CD4-positive, alpha-beta T cell treated with Interleukin-2 at 100 ng/mL for 4 hours (primary cell): ENCODE measurements around the gene ARHGAP23.
A peak's percentile ranks its signal among the peaks of the same experiment; 100 is the strongest.

Experiments
- DNase-seq: peaks from one replicate; pipeline ENCODE4 v3.0.0-alpha.2; 2020; ENCODE audit warnings: low spot score

Gene ARHGAP23, protein sequence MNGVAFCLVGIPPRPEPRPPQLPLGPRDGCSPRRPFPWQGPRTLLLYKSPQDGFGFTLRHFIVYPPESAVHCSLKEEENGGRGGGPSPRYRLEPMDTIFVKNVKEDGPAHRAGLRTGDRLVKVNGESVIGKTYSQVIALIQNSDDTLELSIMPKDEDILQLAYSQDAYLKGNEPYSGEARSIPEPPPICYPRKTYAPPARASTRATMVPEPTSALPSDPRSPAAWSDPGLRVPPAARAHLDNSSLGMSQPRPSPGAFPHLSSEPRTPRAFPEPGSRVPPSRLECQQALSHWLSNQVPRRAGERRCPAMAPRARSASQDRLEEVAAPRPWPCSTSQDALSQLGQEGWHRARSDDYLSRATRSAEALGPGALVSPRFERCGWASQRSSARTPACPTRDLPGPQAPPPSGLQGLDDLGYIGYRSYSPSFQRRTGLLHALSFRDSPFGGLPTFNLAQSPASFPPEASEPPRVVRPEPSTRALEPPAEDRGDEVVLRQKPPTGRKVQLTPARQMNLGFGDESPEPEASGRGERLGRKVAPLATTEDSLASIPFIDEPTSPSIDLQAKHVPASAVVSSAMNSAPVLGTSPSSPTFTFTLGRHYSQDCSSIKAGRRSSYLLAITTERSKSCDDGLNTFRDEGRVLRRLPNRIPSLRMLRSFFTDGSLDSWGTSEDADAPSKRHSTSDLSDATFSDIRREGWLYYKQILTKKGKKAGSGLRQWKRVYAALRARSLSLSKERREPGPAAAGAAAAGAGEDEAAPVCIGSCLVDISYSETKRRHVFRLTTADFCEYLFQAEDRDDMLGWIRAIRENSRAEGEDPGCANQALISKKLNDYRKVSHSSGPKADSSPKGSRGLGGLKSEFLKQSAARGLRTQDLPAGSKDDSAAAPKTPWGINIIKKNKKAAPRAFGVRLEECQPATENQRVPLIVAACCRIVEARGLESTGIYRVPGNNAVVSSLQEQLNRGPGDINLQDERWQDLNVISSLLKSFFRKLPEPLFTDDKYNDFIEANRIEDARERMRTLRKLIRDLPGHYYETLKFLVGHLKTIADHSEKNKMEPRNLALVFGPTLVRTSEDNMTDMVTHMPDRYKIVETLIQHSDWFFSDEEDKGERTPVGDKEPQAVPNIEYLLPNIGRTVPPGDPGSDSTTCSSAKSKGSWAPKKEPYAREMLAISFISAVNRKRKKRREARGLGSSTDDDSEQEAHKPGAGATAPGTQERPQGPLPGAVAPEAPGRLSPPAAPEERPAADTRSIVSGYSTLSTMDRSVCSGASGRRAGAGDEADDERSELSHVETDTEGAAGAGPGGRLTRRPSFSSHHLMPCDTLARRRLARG (N-terminal part only)

DNA sequence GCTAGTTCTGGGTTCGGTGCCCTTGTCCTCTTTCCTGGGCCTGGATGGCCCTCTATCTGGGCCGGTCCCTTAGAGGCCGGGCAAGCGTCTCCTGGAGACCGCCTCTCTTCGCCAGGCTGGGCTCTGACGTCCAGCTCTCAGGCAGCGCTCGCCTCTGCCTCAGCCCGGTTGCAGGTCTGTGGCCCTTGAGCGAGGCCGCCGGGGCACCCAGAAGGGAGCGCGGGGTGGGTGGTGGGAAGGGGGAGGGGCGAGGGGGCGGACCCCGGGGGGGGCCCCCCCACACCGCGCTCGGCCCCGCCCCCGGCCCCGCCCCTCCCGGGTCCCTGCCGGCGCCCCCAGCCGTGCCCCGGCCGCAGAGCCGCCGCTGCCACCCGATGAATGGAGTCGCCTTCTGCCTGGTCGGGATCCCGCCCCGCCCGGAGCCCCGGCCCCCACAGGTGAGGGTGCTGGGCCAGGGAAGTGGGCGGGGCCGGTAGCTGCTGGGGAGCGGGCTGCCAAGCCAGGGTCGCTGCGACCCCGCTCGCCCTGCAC lies at the start of gene ARHGAP23:
Gene ARHGAP23 (plus strand): TSS at position 353 of the 531 bp plus-strand sequence. CDS start 22 bp downstream, at position 375.
- peak; percentile 14 for DNase-seq

DNA sequence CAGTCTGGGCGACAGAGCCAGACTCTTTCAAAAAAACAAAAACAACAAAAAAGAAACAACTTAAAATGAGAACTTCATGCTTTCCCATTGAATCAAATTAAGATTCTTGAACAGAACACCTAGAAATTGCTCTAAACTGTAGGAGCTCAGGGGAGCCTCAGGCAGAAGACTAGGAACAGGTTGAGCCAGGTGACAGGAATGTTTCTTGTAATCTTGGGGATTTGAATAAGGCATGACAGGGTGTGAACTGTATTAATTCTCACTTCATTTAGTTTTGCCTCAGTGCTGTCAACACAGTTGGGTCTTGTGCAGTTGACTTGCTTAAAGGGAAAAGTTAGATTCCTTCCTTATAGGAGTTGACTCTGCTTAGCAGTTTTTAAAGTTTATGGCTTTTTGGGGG lies 48.8 kb upstream of the ARHGAP23 start:
- no peak for DNase-seq

- DNase-seq, result no peak
These were observed 33.2 kb upstream of the ARHGAP23 start for GRCh38 chr17:38395090-38395489.

GRCh38 chr17:38397227-38397626 lies 31.0 kb upstream of the ARHGAP23 start:
- DNase-seq, result no peak

GRCh38 chr17:38400286-38400685 lies 28.0 kb upstream of the ARHGAP23 start:
- DNase-seq, result no peak

DNA sequence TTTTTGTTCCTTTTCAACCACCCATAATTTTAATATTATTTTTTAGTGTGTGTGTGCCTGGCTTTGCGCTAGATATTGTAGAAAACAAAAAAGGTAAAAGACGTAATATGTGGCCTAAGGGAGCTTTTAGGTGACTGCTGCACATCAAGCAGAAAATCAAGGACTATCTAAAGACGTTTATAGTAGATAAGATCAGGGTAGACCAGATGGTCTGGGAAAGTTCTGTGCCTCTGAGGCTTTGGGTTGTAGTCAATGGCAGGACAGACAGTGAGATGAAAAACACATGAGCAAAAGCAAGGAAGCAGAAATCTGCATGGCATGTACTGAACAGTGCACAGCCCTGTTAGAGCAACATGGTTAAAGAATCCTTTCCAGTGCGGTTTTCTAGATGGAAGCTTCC lies 26.8 kb upstream of the ARHGAP23 start:
- DNase-seq, result no peak

DNA sequence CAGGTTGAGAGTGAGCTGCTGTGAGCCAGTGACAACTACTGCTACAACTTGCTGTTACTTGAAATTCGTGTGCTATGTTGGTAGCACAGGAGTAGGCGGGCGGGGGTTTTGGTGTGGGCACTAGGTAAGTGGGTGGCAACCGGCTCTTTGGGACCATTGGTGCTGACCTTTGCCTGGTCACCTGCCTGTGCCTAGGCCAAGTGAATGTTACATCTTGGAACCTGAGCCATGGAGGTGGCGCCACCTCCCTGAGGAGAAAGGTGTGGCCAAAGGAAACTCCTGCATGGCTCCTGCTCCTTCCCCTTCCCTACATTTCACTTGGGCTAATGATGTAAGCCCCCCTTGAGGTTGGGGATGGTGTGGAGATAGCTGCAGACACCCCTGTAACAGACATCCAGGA lies 25.4 kb upstream of the ARHGAP23 start:
- no peak for DNase-seq

GRCh38 chr17:38403491-38403890 lies 24.8 kb upstream of the ARHGAP23 start:
- no peak for DNase-seq

GRCh38 chr17:38404174-38404943 lies 23.9 kb upstream of the ARHGAP23 start:
- DNase-seq, result no peak

DNA sequence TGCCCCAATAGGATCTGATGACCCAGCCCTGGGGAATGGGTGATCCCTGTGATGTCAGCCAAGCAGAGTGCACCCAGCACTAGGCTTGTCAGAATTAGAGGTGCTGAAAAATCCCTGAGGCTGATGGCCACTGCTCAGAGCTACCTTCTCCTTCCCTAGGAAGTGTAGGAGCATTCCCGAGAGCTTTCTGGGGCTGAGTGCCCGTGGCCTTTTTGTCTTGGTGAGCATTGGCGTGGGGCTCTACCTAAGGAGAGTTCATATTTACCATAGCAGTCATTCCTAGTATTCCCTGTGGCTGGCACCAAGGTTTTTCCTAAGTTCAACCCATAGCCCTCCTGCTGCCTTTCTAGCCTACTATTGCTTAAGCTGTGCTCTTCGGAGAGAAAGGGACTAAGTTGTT lies 22.6 kb upstream of the ARHGAP23 start:
- DNase-seq, result no peak

DNA sequence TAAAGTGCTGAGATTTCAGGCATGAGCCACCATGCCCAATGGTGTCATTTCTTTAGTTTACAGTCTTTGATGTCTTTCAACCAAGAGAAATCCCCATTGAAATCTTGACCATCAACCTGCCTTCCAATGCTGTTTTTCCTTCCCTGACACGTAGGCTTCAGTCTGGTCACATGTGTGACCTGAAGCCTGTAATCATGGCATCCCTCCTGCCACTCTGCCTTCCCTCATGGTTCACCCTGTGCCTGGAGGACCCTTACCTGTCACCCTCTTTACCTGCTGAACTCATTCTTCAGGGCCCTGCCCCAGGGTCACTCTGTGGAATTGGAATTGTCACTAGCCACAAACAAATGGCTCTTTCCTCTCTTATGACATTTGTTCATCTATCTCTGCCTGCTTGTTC lies 18.1 kb upstream of the ARHGAP23 start:
- no peak for DNase-seq

GRCh38 chr17:38415250-38416194 lies 12.7 kb upstream of the ARHGAP23 start:
- no peak for DNase-seq

- DNase-seq, result no peak
These were observed 11.4 kb upstream of the ARHGAP23 start for GRCh38 chr17:38416840-38417209.

DNA sequence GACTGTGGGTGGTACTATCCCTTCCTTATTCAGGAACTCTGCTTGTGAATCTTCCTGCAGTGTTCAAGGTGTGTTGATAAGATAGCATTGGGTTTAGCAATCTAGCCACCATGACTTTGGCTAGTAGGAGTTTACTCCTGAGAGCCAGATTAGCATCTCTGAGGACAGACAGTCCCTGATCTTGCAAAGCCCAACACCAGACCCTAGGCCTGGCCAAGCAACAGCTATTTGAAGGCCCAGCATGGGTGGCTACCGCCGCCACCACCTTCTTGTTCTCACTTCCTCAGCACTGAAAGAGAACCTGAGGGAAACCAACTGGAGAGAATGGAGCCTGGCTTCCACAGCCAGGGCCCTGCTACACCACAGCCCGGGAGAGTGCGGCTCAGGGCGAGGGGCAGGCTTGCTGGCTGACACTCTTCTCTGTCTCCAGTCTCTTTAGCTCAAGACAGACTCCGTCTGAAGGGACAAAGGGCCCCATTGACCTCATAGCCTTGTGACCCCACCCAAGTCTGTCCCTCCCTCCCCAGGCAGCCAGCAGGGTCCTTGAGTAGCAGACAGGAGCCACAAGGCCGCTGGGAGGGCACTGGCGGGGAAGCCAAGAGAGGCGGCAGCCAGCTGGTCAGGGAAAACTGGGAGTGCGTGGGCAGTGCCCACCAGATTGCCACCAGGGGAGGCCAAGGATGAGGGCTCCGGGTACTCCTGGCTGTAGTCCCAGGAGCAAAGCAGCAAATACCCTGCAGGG lies 10.9 kb upstream of the ARHGAP23 start:
- no peak for DNase-seq

DNA sequence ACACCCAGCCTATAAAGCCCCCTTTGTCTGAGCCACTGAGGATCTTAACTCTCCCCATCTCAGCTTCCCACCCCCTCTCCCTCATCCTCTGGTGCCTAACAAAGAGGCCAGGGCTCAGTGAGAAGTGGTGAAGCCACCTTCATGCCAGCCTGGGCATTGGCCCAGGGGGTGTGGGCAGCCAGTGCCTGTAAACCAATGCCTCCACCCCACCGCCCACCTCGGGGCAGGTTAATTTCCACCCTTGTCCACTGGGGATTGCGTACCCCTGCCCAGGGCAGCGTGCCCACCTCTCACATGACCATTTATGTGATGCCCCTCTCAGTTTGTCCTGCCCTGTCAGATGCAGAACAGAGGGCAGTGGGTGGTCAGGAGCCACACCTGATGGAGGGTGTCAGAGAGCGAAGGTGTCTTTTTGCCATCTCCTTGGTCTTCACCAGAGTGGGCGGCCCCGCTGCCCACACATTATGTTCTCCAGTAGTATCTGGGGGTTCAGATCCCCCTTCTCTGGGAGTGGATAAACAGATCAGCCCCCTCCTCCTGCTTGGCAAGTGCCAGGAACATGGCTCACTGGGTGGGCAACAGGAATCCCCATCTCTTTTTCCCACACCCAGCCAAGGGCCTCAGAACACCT lies 10.1 kb upstream of the ARHGAP23 start:
- no peak for DNase-seq

- no peak for DNase-seq
These were observed 9.4 kb upstream of the ARHGAP23 start for GRCh38 chr17:38418693-38419507.

GRCh38 chr17:38419508-38419981 lies 8.7 kb upstream of the ARHGAP23 start:
- DNase-seq, result no peak

- DNase-seq, result no peak
These were observed 7.7 kb upstream of the ARHGAP23 start for GRCh38 chr17:38420518-38420917.
